GM18526 (cell line): ENCODE data around the gene KIF22.

Experiments
- POLR2A ChIP-seq: IDR thresholded peaks from 3 replicates; pipeline ENCODE4 v1.6.1; 2011; ENCODE audit not compliant: insufficient read length; ENCODE audit errors: extremely low read depth

The KIF22 gene

GRCh38 chr16:29809850-29810698 lies 19.5 kb downstream of the KIF22 start:
- TF ChIP-seq POLR2A = no peak

GRCh38 chr16:29810699-29811169 lies 20.2 kb downstream of the KIF22 start:
- no peak for TF ChIP-seq POLR2A

- TF ChIP-seq POLR2A = peak; percentile 18
Observed at GRCh38 chr16:29811170-29811895, 20.8 kb downstream of the KIF22 start.

GRCh38 chr16:29811896-29812665 lies 21.5 kb downstream of the KIF22 start, which contains the start of gene PRRT2:
TSS of gene PRRT2 (plus strand) at chr16:29812193. CDS start at chr16:29813055, 862 bp downstream.
- no peak for TF ChIP-seq POLR2A

GRCh38 chr16:29812754-29813643 lies 22.4 kb downstream of the KIF22 start:
- no peak for TF ChIP-seq POLR2A

GRCh38 chr16:29813644-29814562 lies 23.4 kb downstream of the KIF22 start:
- no peak for TF ChIP-seq POLR2A

- no peak for TF ChIP-seq POLR2A
Observed at GRCh38 chr16:29814592-29814991, 24.0 kb downstream of the KIF22 start.

GRCh38 chr16:29815032-29815721 lies 24.6 kb downstream of the KIF22 start:
- TF ChIP-seq POLR2A = no peak

GRCh38 chr16:29815793-29816693 lies 25.5 kb downstream of the KIF22 start, which contains the start of gene PAGR1:
TSS of gene PAGR1 (plus strand) at chr16:29816152. CDS start at chr16:29816526, 374 bp downstream.
- TF ChIP-seq POLR2A = peak; percentile 91

GRCh38 chr16:29816694-29817441 lies 26.3 kb downstream of the KIF22 start:
- no peak for TF ChIP-seq POLR2A

GRCh38 chr16:29818082-29818481 lies 27.5 kb downstream of the KIF22 start:
- TF ChIP-seq POLR2A = no peak
